HG02973 (cell line): ENCODE results near the gene AP3B1.

Source experiments
- ATAC-seq: cut with Tn5 transposase; IDR thresholded peaks from one replicate; pipeline ENCODE4 v1.9.1; 2021; ENCODE audit warnings: moderate library complexity; ENCODE audit not compliant: unreplicated experiment

AP3B1 gene

DNA sequence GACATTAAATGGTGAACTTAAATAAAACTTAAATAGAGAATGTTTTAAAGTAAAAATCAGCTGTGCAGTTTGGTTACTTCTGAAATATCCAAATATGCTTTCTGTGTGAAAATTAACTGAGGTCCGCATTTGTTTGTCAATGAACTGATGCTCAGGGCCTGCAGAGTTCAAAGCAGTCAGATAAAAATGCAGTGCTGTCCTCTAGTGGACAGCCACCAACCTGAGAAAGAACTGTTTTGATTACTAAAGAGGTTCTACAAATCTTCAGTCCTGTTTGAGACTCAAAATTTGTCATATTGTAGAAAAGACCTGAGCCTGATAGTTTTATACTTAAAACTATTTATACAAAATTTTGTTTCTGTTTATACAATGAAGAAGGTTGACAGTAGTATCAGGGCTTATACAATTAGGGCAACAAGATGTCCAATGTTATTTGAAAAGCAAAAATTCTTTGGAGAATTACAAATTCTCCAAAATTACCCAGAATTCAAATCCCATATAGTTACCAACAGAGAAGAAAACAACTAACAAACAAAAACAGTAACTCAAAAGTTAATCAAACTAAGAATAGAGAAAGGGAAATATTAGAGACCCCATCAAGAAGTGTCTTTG is 286.0 kb downstream of the AP3B1 start:
- no peak for ATAC-seq

GRCh38 chr5:78007233-78007632 is 287.3 kb downstream of the AP3B1 start:
- no peak for ATAC-seq

DNA sequence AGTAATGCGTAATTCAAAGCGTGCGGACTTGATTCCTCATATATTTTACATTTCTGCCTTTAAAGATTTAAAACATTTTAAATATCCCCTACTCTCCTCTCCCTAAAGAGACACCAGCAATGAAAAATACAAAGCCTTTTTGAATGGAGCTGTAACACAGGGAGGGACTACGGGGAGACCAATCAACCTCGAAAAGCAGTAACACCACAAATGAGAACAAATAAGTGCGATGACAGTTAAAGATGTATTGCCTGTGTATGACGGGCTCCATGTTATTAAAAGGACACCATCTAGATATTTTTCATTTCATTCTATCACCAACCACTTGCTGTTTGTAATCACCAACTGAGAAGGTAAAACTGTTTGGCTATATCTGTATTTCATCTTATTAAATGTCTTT is 288.0 kb downstream of the AP3B1 start:
- no peak for ATAC-seq

DNA sequence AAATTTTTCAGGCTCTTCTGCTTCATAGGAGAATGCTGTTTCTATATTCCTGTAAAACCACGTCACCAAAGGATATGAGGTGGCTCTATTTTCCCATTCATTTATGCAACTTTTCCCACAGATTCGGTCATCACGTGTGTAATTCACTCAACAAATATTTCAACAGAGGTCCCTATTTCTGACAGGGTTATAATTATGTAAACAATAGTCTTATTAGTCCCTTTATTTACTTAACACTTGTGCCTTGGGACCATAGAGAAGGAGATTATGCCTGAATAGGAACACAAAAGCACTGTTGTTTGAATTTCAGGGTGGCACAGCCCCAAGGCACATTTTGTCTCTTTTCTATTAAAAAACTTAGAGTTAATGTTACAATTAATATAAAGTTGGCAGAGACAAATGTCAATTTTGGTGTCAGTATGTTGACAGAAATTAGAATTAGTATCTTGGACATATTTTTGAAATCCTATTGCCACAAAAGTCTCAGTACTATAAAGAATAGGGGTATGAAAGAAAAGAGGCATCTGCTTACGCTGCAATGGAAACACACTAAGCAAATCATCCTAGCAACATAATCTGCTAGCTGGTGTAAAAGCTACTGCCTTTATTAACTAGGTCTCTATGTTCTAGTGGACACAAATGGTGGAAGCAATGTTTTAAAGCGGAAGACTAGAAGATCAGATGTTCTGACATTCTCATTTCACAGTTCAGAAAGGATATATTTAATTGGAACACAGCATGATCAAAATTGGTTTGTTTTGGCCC is 289.3 kb downstream of the AP3B1 start:
- ATAC-seq, result no peak

DNA sequence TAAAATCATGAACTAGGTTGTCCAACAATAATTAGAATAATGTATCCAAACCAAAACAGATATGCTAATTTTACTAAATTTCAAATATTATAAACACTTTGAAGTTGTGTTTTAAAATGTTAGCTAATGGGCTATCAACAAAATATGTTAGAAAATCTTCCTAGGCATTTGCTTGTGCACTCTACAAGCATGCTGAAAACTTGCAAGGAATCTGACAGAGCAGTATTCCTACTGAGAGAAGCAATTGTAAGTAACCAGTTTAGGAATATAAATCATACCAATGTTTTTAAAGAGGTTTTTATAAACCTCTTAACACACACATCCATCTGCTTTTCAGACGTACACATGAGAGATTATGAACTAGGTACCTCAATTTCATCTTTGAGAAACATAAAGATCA is 289.9 kb downstream of the AP3B1 start:
- ATAC-seq, result no peak

GRCh38 chr5:78003919-78004318 is 290.6 kb downstream of the AP3B1 start:
- ATAC-seq, result no peak

DNA sequence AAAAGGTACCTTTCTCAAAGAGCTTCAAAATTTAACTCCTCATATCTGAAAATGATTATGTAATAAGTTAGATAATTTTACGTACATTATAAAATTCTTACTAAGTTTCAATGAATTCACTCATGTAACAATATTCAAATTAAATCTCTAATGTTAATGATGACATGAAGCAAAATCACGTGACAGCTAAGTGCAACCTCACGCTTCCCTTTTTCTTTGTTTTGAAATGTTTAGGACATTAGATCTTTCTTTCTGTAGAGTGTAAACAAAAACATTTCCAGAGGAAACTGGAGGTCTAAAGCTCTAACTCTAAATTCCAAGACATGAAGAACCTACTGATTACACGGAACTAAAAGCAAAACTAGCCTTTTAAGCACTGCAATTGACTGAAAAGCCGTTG is 291.0 kb downstream of the AP3B1 start:
- no peak for ATAC-seq

DNA sequence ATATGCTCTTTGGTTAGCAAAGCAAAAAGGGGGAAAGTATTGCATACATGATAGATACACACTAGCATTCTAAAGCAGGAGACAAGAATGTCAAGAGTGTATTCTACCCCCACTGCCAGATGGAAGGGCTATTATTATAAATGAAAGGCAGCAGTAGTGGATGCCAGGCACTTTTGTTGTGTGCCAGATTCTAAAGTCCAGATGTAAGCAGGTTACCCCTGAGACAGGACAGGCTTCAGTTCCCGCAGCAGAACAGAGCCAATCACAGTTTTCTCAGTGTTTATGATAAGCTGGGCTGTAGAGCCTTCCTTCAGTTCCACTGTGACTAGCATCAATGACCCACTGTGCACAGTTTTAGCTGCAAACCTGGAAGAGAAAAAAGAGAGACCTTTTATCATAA is 291.8 kb downstream of the AP3B1 start:
- ATAC-seq, result no peak

DNA sequence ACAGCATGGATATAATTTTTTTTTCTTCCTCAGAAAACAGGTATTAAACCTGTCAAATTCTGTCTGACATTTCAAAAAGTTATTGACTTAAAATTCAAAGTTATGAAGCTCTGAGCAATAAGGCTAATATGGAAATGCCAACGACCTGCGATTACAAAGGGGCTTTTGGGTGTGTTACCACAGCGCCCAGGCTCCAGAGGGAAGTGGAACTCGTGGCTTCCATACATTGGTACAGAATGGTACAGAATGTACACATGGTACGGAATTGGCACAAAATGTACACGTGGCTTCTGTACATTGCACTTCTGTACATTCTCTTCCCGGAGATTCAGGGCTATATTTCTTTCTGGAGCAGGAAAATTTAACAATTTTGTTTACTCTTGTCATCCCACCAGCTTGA is 293.3 kb downstream of the AP3B1 start:
- ATAC-seq, result no peak

- no peak for ATAC-seq
Observed at GRCh38 chr5:78000191-78000590, 294.3 kb downstream of the AP3B1 start.

DNA sequence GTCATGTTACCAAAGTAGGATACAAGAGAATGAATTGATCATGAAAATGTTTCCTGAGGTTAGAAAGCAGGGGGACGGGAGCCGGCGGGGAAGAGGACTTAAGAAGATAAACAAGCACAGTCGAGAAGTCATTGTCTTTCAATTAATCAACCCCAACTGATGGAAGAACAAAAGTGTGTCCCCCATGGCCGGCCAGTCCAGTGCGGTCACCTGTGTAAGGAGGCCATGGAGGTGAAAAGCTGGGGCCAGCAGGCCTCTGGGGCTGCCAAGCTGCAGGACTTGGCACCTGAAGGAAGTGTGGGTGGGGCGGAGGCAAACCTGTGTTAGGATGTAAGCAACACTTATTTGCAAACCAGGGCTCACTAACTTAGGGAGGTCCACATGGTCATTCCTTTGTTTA is 295.1 kb downstream of the AP3B1 start:
- ATAC-seq, result no peak

DNA sequence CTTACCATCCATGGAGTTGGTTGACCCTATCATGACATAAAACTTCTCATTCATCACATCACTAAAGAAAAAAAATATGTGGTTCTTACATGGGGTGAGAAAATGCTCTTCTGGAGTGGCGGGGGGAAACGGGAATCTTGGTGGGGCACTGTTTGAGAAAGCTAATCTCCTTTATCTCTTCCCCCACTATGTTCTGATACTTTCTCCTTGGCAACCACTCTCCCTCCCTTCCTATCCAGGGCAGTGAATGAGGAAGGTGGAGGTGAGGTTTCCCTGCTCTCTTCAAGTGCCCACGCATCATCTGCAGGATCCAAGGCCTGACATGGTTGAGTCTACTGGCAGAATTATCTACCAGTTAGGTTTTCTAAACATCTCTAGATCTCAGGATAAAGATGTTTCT is 297.6 kb downstream of the AP3B1 start:
- no peak for ATAC-seq

- no peak for ATAC-seq
Observed at GRCh38 chr5:77995793-77996409, 298.6 kb downstream of the AP3B1 start.

GRCh38 chr5:77994943-77995342 is 299.6 kb downstream of the AP3B1 start:
- no peak for ATAC-seq

DNA sequence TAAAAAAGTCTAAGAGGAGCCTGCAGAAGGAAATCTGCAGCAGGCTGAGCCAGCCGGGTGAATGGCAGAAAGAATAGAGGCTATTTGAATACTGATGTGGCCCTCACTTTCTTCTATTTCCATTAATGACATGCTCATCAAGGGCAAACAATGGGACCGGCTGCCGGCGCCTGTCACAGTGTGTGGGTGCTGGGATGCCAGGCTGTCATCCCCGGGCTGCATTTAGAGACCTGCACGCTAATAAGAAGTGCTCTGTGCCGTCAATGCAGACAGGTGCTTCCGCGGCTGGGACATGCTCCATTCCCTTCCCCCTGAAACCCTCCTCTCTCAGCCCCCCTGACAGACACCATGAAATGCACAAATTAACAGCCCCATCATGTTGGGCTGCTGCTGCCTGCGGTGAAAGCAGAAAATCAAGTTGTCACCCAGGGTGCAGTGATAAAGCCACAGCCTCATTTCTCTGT is 300.6 kb downstream of the AP3B1 start:
- no peak for ATAC-seq

- ATAC-seq, result no peak
Observed at GRCh38 chr5:77993141-77993854, 301.2 kb downstream of the AP3B1 start.

GRCh38 chr5:77991084-77991483 is 303.4 kb downstream of the AP3B1 start:
- ATAC-seq, result no peak

DNA sequence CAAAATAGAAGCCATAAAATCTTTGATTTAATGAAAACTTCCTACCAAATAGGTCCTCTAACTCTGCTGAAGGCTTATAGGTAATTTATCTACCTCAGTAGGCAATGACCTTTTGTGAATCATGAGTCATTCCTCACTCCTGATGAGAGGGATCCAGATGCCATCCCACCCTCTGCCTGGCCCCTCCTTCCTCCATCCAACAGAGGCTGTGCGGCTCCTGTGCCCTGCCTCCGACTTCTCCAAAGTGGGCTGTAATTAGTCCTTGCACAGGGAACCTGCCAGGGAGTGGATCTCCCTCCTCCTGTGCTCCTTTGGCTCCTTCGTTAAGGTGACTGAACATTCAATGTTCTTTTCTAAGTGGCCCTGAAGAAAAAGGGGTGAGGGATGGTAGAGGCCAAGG is 304.5 kb downstream of the AP3B1 start:
- no peak for ATAC-seq

GRCh38 chr5:77987988-77988387 is 306.5 kb downstream of the AP3B1 start:
- no peak for ATAC-seq

- no peak for ATAC-seq
Observed at GRCh38 chr5:77987331-77987730, 307.2 kb downstream of the AP3B1 start.

DNA sequence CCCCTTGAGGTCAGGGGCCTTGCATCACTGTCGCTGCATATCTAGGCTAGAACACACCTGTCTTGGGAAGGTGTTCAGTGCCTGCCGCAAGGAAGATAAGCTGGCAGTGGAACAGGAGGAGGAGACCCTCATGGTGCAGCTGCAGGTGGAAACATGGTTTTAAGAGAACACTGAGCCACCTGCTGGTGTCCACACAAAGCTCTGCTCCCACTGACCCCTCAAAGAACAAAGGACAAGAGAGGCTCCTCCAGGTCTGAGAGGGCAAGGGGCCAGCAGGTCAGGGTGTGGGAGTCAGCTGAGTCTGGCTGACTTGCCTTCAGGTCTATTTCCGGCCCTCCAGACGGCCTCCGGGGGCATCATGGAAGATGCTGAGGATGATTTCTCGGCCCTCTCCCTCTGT is 308.2 kb downstream of the AP3B1 start:
- ATAC-seq, result no peak

DNA sequence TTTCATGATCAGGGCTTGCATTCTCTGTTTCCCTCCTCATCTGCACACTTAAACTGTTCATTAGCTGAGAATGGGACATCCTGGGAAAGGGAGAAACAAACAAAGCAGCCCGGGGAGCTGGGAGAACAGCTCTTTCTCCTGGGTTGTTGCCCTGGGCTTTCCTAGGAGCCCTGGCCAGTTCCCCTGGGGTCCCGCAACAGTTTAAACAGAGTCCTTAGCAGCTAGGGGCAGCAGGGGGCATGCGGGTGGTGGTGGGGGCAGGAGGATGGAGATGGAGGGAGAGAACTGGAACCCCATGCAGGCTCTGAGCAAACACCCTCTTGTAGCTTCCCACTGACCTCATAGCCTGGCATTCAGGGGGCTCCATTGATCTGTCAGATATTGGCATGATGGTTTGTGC is 309.3 kb downstream of the AP3B1 start:
- no peak for ATAC-seq
